GM21390 (cell line): Measurements from ENCODE around the gene CD22.
"Not testable (repeated sequence)": the region's sequence is repeated elsewhere in the genome, so short reads cannot be mapped to it uniquely, and the experiment has no call there.

Experiments
- ATAC-seq: cut with Tn5 transposase; IDR thresholded peaks from one replicate; pipeline ENCODE4 v1.9.1; 2021; ENCODE audit not compliant: unreplicated experiment

Gene CD22

DNA sequence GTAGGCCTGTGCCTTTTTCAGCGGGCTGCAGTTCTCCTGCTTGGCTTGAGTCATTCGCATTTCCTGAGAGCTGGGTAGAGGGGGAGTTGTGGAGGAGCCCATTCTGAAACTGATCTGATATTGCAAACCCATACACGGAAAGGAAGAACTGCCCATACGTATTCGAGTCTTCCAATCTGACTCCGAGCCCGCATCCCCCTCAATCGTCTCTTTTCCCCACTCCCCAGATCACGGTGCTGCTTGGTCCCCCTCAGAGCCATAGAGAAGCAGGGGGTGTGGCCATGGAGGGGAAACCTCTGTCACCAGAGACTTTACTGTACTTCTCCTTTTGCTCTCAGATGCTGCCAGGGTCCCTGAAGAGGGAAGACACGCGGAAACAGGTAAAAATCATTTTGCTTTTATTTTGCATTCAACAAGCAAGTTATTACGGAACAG lies at the start of gene CD22:
Gene CD22, plus strand, starts transcription at position 337 of the 435 bp plus-strand sequence. CDS start 2,854 bp downstream, outside the sequence.
- no peak for ATAC-seq

DNA sequence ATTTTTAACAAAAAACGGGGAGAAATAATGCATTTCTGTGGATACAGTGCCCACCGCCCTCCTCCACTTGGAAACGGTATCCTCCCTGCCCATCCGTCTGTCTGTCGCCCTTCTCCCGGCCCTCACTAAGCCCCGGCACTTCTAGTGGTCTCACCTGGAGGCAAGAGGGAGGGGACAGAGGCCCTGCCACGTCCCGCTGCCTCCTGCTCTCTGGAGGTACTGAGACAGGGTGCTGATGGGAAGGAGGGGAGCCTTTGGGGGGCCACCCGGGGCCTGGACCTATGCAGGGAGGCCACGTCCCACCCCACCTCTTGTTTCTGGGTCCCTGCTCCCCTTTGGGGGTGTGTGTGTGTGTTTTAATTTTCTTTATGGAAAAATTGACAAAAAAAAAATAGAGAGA lies 49.6 kb upstream of the CD22 start:
- ATAC-seq = no peak

DNA sequence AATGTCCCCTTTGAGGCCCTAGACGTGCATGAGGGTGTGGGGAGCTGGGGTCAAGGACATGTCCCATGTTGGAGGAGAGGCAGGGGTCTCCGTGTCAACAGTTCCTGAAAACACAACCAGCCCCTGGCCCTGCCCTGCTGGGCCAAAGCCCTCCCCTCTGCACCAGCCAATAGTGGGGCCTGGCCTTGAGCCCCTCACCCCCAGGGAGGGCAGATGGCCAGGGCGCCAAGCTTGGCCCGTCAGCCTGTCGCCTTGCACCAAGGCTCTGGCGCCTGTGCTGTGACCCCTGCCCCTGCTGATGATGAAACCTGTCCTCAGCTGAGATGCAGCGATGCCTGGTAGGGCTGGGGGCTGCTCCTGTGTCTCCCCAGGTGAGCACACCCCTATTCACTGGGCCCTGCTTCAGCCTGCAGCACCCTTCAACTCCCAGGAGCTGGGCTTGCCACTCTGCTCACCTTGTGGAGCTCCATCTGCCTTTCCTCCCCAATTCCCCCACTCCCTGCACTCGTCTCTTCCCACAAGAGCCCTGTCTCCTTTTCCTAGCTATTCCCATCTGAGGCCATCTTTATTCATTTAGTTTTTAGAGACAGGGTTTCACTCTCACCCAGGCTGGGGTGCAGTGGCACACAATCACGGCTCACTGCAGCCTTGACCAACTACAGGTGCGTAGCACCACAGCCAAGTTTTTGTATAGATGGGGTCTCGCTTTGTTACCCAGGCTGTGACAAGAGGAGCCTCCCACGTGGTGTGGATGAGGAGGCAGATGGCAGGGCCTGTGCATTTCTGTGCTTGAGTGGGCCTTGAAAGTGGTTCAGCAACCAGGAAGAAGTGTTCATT lies 48.8 kb upstream of the CD22 start:
- no peak for ATAC-seq

DNA sequence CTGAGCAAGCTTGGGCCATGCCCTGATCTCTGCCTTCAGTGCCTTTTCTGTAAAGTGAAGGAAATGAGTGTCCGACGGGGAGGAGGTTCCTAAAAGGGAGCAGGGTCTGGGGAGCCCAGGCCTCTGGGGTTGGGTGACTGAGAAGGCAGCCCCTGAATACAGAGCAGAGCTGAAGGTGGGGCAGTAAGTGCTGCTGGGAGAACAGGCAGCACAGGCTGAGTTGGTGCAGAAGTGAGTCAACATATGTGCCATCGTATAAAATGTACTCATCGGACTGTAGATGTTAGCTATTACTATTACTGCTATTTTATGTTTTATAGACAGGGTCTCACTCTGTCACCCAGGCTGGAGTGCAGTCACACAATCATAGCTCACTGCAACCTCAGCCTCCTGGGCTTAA lies 47.7 kb upstream of the CD22 start:
- ATAC-seq = no peak

DNA sequence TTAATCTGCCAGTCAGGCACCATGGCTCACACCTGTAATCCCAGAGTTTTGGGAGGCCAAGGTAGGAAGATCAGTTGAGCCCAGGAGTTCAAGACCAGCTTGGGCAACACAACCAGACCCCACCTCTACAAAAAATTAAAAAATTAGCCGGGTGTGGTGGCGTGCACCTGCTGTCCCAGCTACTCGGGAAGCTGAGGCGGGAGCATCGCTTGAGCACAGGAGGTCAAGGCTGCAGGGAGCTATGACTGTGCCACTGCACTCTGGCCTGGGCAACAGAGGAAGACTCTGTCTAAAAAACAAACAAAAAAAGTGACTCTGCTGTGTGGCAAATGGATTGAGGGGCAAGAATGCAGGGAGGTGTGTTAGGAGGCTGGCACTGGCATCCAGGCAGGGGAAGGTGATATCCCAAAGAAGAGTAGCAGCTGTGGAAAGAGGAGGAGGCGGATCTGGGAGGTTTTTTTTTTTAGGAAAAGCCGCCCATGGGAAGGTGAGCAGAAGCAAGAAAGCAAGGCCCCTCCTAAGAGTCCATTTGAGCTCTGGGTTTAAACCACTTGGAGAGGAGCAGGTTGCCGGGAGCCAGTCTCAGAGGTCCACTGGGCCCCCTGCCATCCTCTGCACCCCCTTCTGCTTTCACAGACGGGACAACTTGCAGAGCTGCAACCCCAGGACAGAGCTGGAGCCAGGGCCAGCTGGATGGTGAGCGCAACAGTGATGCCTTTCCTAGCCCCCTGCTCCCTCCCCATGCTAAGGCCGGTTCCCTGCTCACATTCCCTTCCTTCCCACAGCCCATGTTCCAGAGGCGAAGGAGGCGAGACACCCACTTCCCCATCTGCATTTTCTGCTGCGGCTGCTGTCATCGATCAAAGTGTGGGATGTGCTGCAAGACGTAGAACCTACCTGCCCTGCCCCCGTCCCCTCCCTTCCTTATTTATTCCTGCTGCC lies 44.6 kb upstream of the CD22 start:
- ATAC-seq = no peak

DNA sequence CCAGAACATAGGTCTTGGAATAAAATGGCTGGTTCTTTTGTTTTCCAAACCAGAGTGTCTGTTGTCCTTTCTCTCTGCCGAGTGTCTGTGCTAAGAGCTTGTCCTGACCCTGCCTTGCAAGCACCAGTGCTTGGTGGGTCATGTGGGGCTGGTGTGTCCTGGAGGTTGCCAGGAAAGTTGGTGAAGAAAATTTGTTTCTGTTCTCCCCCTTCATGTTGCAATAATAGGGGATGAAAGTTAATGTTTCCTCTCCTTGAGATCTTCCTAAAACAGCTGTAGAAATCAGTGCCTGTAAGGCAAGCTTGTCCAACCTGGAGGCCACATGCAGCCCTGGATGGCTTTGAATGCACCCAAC lies 43.9 kb upstream of the CD22 start:
- no peak for ATAC-seq

DNA sequence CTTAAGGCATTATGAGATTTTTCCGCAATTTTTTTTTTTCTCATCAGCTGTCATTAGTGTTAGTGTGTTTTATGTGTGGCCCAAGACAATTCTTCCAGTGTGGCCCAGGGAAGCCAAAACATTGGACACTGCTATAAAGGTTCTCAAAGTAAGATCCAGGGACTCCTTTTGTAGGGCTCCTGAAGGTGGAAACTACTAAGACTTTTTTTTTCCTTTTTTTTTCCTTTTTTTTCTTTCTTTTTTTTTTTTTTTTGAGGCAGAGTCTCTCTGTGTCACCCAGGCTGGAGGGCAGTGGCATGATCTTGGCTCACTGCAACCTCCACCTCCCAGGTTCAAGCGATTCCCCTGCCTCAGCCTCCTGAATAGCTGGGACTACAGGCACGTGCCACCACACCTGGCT lies 43.5 kb upstream of the CD22 start:
- not testable (repeated sequence) for ATAC-seq

DNA sequence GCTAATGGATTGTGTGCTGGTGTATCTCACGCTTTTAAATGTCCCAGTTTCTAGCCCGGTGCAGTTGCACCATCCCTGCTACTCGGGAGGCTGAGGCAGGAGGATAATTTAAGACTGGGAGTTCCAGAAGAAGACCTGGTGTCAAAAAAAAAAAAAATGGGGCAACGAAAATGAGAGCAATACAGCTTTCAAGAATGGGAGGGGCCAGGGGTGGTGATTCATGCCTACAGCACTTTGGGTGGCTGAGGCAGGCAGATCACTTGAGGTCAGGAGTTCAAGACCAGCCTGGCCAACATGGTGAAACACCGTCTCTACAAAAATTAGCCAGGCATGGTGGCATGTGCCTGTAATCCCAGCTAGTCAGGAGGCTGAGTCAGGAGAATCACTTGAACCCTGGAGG lies 42.9 kb upstream of the CD22 start:
- not testable (repeated sequence) for ATAC-seq

DNA sequence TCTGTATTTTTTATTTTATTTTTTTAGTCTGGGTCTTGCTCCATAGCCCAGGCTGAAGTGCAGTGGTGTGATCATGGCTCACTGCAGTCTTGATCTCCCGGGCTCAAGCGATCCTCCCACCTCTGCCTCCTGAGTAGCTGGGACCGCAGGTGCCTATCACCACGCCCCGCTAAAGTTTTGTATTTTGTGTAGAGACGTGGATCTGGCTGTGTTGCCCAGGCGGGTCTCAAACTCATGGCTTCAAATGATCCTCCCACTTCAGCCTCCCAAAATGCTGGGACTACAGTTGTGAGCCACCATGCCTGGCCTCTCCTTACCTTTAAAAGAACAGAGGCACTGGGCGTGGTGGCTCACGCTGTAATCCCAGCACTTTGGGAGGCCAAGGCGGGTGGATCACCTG lies 41.3 kb upstream of the CD22 start:
- no peak for ATAC-seq

DNA sequence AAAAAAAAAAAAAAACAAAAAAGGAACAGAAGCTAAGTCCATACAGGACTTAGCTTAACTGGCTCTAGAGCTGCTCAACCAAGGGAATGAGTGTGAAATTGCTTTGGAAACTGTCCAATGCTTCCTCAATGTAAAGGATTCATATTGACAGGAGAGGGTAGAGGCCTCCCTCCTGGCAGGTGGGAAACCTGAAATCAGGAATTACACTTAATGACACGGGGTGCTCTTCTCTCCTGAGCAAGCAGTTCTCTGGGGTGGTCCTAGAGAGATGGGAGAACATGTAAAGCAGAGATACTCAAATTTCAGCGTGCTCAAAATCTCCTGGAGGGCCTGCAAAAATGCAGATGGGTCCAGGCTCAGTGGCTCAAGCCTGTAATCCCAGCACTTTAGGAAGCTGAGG lies 40.7 kb upstream of the CD22 start:
- no peak for ATAC-seq

DNA sequence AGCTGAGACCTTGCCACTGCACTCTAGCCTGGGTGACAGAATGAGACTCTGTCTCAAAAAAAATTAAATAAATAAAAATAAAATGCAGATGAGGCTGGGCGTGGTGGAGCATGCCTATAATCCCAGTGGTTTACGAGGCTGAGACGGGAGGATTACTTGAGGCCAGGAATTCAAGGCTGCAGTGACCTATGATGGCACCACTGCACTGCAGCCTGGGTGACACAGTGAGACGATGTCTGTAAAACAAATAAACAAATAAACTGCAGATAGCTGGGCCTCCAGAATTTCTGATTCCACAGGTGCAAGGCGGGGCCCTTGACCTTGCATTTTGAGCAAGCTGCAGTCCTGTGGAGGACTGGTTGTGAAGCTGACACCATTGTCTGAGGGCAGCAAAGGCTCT lies 40.1 kb upstream of the CD22 start:
- no peak for ATAC-seq

DNA sequence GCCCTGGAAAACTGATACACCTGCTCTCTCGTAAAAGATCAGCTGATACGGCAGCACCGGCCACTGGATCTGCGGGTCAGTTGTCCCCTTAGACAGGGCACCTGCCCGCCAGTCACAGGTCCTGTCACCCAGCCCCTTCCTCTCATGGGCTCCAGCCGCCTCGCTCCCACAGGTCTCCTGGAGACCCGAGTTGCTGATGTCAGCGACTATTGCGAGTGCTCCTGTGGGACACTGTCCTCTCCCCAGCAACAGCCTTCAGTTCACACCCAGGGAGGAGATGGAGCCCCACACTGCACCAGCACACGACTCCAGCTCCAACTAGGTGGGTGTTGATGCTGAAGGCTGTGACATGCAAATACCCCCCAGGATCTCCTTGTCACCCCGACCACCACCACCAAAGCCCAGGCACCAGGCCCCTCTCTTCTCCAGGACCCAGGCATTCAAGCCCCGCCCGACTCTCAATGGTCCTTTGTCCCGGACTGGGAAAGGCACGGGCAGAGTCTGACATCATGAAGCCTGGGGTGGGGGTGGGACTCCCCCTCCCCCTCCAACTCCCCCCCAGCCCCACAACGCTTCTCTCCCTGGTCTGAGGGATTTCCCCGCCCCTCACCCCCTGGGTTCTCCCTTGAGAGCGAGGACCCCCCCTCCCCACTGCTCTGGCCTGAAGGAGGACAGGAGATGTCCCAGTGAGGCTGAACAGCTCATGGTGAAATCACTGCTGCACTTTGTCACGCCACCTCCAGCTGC lies 38.4 kb upstream of the CD22 start:
- ATAC-seq = no peak

DNA sequence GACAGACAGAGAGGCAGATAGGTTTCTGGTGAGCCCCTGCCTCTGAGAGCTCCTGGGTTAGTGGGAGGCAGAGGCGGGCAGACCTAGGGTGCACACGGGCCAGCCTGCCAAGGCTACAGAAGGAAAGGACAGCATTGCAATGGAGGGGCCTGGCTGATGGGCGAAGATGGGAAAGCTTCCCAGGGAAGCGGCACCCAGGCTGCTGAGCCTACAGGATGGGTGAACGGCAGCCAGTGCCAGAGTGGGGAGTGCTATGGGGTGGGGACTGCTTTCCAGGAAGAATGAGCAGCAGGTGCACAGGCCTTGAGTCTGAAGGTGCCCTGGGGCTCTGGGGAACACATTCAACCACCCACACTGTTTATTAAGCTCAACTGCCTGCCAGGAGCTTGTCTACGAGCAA lies 37.7 kb upstream of the CD22 start:
- ATAC-seq = no peak

DNA sequence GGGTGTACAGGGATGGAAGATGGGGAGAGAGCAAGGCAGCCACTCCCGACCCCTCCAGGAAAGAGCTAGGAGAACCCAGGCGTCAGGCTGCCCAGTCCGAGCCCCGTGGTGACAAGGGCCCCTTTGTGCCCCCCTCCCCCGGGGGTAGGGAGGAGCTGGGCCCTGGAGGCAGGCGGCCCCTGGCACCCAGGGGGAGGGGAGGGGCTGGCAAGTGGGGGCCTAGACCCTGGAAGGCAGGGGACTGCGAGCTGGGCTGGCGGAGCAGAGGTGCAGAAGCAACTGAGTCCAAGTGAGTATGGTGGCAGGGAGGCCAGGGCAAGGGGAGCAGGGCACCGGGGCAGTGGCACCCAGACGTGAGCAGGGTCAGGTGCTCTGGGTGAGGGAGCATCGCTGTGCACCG lies 37.1 kb upstream of the CD22 start, which contains the start of gene MAG:
Gene MAG, plus strand, starts transcription at position 246 of the 400 bp plus-strand sequence. CDS start 3,248 bp downstream, outside the sequence.
- no peak for ATAC-seq

DNA sequence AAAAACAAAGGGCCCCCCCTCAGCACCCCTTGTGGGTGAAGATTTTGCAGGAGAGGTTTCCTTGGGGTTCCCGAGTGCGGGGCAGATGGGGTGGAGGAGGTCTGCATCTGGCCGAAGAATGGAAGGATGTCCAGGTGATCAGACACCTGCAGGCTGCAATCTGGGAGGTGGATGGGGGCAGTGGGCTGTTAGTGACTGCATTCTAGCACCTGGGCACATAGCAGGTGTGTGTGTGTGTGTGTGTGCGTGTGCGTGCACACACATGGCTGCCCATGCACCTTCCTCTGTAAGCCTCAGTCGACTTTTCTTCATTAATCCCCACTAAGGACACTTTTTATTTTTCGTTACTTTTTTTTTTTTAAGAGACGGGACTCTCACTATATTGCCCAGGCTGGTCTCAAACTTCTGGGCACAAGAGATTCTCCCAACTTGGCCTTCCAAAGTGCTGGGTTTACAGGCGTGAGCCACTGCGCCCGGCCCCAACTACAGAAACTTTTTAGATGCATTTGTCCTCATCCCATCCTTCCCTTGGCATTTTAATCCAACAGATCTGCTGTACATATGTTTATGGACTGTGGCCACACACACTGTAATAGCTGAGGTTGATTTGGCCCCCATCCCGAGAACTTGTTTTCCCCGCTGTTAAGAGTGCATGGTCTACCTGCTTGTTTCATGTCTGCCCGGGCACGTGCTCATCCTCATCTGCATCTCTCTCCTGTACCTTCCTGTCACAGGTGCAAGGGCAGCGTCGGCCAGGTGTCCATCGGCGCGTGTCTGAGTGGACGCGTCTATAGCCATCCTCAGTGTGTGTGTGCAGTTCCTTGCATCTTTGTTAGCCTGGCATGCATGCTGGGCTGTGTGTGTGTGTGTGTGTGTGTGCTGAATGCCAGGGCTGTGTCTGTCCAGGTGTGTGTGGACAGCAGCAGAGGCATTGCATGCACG lies 36.3 kb upstream of the CD22 start:
- no peak for ATAC-seq

DNA sequence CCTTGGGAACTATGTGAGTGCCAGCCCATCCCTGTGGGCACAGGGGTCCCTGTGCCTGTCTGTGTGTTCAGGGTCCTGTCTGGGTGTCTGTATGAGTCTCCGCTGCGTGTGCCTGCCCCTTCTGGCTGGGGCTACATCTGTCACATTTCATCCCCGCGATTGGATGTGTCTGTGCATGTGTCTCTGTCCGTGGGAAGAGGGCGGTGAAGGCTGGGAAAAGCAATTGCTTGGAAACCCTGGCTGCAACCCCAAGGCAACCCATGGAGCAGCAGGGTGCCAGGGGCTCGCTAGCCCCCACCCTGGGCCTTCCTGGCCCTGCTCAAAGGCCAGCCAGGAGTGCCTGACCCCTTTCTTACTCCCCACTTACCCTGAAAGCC lies 35.6 kb upstream of the CD22 start:
- ATAC-seq = no peak

DNA sequence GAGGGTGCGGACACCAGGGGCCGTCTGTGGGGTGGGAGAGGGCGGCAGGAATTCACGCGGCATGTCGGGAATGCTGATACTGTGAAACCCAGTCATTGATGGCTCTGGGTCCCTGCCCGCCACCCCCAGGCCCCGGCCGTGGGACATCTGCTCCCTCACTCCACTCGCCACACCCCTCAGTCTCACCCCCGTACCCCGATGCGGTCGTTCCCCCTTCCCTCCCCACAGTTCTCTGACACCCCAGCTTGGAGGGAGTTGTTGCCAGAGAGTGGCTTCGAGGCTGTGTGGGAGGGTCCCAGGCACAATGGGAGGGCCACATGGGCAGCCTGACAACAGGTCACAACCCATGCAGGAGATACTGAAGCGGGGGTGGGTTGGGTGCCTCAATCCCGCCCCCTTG lies 35.2 kb upstream of the CD22 start:
- no peak for ATAC-seq

DNA sequence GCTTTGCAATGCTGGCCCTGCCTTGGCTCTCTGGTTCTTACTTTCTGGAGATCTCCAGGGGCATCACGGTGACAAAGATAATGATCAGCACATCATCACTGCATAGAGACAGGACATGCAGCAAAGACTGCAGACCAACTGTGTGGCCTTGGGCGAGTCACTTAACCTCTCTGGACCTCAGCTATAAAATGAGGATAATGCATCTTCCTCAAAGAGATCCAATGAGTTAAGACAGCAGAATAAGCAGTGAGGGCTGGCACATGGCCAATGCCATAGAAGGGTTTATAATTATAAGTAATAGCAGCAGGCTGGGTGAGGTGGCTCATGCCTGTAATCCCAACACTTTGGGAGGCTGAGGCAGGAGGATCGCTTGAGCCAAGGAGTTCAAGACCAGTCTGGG lies 34.7 kb upstream of the CD22 start:
- no peak for ATAC-seq

DNA sequence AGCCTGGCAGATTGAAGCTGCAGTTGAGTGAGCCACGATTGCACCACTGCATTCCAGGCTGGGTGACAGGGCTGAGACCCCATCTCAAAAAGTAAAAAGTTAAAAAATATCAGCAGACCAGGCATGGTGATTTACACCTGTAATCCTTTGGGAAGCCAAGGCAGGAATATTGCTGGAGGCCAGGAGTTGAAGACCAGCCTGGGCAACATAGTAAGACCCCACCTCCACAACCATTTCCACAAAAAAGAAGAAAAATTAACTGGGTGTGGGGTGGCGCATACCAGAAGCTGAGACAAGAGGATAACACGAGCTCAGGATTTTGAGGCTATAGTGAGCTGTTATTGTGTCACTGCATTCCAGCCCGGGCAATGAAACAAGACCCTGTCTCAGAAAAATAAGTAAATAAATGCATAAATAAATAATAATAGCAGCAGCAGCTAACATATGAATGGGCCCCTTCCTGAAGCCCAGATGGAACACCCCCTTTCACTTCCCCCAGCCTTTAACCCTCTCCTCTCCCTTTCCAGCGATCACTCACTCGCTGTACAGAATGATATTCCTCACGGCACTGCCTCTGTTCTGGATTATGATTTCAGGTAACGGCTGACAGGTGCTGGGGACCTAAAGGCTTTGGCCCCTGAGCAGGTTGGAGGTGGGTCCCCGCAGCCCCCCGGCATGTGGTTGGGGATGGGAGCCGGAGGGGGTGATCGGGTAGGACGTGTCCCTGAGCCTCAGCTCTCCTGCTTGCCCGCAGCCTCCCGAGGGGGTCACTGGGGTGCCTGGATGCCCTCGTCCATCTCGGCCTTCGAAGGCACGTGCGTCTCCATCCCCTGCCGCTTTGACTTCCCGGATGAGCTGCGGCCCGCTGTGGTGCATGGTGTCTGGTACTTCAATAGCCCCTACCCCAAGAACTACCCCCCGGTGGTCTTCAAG lies 33.9 kb upstream of the CD22 start:
- ATAC-seq = no peak
